NCI-H510A (cell line): Measurements from ENCODE around the gene SOST.

Experiments
- DNase-seq: peaks from one replicate; lab custom pipeline; 2025; lab: John Stamatoyannopoulos, UW

The SOST gene

DNA sequence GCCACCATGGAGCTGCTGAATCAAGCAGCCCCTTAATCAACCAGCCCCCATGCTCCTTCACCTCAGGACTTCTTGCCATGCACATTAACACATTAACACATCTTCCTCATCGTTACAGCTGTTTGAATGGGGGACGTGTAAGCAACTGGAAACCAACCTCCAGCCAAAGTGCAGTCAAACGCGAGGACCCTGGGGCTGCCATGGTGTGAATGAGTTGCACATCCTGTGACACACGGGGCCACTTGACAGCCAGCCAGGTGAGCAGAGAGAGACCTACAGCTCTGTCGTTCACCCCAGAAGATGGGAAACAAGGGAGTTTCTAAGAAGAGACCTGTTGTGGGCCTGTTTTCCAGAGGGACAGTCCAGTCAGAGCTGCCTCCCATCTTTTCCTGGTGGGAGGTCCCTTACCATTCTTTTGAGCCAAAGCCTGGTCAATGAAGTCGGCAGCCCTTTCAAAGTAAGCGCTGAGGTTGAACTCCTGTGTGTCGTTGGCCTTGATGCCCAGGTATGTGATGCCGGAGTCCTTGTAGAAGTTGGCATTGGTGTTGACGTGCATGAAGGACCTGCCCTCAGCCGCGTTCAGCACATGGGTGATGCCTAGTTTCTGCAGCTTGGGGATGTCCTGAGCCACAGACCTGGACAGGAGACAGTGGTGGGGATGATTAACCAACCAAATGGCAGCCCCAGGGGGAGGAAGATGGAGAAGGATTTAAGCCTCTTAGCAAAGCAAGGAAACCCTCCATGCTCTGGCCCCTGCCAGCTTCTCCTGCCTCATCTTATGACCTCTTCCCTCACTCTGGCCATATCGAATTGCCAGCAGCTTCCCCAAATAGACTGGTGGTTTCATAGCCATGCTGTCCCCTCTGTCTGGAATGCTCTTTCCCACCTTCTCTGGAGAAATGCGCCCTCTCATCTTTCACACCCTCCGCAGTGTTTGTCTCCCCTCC is 16.0 kb upstream of the SOST start:
- no peak for DNase-seq

DNA sequence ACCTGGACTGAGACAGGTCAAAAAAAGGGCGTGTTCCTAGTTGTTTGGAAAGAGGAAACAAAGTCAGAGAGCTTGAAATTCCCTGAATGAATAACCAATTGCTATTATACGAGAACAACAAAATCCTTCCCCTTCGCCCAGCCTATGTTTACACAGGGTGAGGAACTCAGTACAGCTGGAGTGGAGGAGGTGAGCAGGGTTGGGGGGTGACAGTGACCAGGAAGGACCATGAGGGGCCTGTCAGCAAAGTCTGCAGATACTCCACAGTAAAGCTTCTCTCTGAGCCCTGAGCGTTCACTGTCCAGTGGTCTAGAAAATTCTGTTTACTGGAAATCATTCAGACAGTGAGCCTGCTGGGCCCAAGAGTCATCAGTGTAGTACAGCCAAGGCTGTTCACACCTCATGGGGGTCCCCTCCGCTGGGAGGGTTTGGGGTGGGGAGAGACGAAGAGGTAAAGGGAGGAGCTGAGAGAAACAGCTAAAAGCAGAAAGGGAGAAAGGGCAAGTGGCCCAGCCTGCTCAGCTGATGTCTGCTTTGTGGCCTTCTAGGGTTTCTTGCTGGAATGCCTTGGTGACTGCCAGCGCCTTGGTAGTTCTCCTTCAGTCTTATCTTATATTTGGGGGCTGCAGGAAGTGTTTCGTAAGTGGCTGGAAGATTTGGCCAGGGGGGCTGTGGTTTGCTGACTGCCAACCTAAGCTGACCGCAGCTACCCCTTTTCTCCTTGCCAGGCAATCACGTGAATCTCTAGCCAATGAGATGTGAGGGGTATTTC is 14.5 kb upstream of the SOST start:
- no peak for DNase-seq

DNA sequence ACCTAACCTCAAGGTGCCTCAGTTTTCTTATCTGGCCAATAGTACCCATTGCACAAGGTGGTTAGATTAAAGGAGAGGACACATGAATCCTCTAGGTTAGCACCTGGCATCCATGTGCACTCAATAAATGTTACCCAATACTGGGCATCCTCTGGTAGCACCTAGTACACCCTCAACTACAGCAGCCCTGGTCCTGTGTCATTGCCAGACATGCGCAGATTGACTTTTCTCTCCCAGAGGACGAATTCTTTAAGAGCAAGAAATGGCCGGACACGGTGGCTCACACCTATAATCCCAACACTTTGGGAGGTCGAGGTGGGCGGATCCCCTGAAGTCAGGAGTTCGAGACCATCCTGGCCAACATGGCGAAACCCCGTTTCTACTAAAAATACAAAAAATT is 12.9 kb upstream of the SOST start:
- no peak for DNase-seq

DNA sequence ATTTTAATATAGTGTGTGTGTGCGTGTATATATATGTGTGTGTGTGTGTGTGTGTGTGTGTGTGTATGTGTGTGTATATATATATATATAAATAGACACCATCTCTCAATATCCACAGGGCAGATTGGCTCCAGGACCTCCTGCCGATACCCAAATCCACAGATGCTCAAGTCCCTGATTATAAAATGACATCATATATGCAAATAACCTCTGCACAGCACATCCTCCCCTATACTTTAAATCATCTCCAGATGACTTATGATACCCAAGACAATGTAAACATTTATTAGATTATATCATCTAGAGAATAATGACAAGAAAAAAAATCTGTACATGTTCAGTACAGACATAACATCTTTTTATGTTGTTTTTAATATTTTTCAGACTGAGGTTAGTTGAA is 12.4 kb upstream of the SOST start:
- no peak for DNase-seq

DNA sequence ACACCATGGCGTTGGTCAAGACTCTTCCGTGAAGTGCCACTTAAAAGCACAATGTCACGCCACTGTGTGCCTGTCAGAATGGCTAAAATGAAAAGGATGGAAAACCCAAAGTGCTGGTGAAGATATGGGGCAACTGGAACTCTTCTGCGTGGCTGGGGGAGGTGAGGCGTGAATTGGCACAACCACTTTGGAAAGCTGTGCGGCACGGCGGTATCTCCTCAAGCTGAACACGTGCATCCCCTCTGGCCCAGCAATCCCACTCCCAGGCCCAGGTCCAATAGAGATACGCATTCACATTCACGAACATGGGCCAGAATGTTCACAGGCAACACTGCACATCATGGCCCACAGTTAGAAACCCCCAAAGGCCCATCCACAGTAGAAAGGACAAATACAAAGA is 11.3 kb upstream of the SOST start:
- no peak for DNase-seq

- DNase-seq = no peak
Observed at GRCh38 chr17:43769426-43769825, 10.8 kb upstream of the SOST start.

DNA sequence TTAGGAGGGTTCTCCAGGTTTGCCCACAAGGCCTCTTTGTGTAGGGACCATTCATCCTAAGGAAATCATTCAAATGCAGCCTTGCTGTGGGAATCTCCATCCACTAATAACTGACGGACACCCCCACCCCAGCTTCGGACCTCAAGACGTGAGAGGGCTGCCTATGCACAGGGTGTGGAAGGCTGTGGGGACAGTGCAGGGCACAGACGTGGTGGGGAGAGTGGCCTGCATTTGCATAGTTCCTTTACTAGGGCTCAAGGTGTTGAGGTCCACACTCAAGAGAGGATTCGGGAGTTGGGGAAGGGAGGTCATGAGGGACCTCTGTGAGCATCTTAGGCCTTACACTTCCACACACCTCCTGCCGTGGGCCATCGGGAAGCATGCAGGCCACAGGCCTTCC is 10.4 kb upstream of the SOST start:
- no peak for DNase-seq

DNA sequence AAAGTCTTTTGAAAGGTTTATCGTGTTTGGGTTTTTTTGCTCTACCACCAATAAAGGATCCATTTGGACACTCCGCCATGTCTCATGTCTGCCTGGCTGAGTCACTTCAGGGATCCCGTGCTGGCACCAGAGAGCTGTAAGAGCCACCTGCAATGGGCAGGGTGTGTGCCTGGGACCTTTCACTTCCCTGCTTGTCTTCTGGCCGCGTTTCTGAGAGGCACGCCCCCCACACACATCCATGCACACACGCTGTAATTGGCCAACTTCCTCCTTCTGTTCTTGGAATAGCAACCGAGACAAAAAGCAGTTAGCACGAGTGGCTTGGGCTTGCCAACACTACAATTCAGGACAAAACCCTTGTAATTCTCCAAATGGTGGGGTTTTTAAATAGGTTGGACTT is 9.8 kb upstream of the SOST start:
- DNase-seq = no peak

- DNase-seq = no peak
Observed at GRCh38 chr17:43767713-43768059, 9.1 kb upstream of the SOST start.

DNA sequence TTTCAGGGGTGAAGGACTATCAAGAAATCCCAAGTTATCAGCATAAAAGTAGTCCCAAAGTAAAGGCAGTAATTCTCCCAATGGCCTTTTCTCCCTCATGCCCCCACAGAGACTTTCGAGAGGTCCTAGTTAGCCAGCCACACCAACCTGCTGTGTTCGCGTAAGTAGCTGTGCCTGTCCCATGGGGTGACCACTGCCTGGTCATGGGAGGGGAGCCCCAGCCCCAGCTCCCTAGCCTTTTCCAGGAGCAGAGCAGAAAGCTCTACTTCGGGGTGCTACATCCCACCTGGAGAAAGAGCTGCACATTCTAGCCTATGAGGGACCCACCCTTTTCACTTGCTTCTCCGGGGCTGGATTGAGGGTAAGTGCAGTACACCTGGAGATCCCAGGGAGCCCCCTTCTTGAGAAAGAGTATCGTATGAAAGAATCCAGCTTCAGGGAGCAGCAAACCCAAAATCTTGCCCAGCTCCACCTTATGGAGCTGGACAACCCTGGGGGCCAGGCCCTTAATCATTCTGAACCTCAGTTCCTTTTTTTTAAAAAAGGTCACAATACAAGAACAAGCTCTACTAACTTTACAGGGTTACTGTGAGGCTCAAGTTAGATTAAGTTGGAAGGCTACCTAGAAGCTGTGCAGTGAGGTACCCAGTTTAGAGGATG is 8.6 kb upstream of the SOST start:
- no peak for DNase-seq

- DNase-seq = peak; percentile 6
Observed at GRCh38 chr17:43766413-43767052, 7.9 kb upstream of the SOST start.

DNA sequence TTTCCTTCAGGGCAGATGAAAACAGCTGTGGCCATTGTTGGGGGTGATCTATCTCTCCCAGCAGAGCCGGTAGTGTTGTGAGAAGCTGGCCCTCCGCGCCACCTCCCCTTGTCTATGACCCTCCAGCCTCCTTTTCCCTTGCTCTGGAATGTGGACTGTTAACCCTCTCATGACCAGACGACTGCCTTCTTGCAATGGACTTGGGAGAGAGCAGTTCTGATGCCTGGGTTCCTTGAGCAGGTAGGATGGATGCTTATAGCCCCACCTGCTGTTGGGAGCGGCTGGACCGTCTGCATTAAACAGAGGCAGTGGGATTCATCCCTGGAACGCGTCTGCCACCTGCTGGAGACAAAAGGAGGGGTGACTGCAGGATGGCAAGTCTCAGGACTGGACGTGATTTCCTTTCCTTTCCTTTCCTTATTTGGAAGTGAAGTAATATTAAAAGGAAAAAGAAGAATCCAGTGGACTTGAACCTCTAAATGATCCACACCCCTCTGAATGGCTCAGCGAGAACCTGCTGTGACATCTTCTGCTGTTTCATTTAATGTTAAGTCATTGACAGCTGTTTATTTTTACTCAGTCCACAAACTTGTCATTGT is 1.8 kb upstream of the SOST start:
- DNase-seq = peak; percentile 41

DNA sequence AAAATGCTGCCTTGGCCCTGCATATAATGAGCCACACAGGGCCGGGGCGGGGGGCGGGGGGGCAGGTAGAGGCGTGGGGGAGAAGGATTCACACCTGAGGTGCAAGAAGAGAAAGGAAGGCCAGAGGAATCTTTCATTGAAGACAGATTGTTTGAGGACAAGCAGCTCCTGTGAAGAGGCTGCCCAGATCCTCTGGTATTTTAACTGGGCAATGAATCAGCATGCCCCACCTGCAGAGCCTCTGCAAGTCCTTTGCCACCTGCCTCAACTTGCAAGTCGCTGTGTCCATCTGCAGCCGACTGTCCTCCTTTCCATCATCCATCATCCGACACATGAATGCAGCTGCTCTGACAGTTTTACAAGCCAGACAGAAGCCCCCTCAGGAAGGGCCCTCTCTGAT is 1.2 kb upstream of the SOST start:
- DNase-seq = no peak

GRCh38 chr17:43758086-43758485 is 505 bp downstream of the SOST start:
- DNase-seq = no peak

GRCh38 chr17:43757171-43757660 is 1.4 kb downstream of the SOST start:
- DNase-seq = no peak

- no peak for DNase-seq
Observed at GRCh38 chr17:43756201-43756600, 2.4 kb downstream of the SOST start.

- no peak for DNase-seq
Observed at GRCh38 chr17:43755389-43755875, 3.2 kb downstream of the SOST start.

DNA sequence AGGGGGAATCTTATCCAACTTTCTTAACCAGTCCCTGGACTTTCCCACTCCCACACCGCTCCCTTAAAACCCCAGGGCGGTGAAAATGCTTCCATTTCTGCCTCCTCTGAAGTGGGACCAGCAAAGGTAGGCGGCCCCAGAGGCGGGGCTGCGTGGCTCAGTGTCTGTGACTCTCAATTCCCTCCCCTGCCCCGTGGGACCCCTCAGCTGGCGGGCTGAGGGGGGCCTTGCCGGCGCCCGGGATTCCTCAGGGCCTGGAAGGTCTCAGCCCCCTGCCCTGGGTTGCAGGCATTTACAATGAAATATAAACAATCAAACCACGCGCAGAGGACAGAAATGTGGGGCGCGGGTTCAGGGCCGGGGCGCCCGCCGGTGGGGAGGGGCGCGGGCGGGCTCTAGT is 3.6 kb downstream of the SOST start:
- no peak for DNase-seq

GRCh38 chr17:43753493-43754129 is 5.0 kb downstream of the SOST start:
- no peak for DNase-seq

DNA sequence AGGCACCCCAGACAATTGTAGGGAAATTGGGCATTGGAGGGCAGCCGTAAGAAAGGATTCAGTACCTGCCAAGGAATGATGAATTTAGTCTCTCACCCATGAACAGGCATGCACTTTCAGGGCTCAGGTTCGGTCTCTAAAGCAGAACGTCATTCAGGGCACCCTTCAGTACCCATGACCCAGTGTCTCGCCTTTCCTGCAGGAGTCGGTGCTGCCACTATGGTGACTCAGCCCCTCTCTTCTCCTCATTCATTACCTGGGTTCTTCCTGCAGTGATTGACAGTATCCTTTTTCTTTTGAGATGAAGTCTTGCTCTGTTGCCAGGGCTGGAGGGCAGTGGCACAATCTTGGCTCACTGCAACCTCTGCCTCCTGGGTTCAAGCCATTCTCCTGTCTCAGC is 8.4 kb downstream of the SOST start:
- DNase-seq = no peak

DNA sequence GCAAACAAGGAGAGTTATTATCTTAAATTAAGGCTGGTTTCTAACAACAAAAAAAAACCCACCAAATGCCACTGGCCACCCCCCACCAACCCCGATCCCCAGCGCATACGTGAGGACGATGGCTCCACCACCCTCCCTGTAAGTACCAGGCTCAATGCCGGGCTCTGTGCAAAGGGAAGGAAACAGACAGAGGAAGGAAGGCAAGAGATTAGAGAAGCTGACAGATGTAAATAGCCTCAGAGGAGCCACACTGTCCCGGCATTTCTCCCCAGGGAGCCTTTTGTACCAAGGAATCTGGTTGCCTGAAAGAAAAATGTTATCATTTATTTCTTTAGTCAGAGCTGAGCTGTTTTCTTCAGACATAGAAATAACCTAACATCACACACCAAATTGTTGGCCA is 13.1 kb downstream of the SOST start:
- no peak for DNase-seq
